GM23248 (cell line): ENCODE results near the gene RAB3IL1.

Experiments
- EZH2 ChIP-seq: fragments of 200-600 bp; sonication (generic); IDR thresholded peaks from 2 replicates; pipeline ENCODE4 v1.6.1; 2018; ENCODE audit warnings: antibody characterized with exemption, mild to moderate bottlenecking; ENCODE audit not compliant: insufficient read depth, poor library complexity, severe bottlenecking
- EZH2phosphoT487 ChIP-seq: fragments of 200-600 bp; sonication (generic); IDR thresholded peaks from 2 replicates; pipeline ENCODE4 v1.6.1; 2018; ENCODE audit warnings: antibody characterized with exemption, moderate library complexity, mild to moderate bottlenecking, low read depth; ENCODE audit not compliant: insufficient read depth

GRCh38 chr11:61947486-61948210, 30.3 kb upstream of the RAB3IL1 start:
- TF ChIP-seq EZH2 (no peak), EZH2phosphoT487 (no peak)
